ENCODE data around the gene DLGAP5. TPM values are rescaled to one million over a fixed set of nuclear protein-coding genes. Genes with fewer than 3 reads are reported as not detected.

DLGAP5 gene
- total RNA-seq, 1 experiment from 2014 or later: 72.8 TPM

DNA sequence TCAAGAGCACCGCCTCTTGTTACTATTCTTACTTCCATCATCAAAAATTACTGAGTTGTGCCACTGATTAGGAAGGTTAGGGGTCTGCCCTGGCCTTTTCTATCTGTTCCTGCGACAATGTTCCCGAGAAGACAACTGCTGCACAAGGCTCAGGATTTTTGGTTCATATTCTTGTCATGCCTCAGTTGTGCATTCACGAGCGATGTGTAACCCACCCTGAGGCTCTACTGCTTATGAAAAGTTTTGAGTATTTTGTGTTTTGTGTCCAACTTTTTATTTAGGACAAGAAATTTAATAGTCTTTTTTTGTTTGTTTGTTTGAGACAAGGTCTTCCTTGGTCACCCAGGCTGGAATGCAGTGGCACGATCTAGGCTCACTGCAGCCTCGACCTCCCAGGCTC, 85.4 kb downstream of the DLGAP5 start:
- Histone ChIP-seq H3K4me1 (ENCODE audit: control insufficient read depth in 1 of 2, insufficient read depth in 2 of 2, low read length in 2 of 2) (peaks cover 63 to 78% of the 10 kb centered on the region in 2 experiments), H3K36me3 (ENCODE audit: control insufficient read depth in 1 of 2, insufficient read depth in 2 of 2, low read length in 2 of 2) (peaks cover 0 to 4% of the 10 kb centered on the region in 2 experiments; a peak in 1 of 4 replicates), H3K27ac (ENCODE audit: low read depth, low read length) (no peak overlapping the region), H3K4me2 (ENCODE audit: low read length) (no peak overlapping the region), H2AFZ (ENCODE audit: low read depth, low read length, poor library complexity, severe bottlenecking) (peak overlapping the region; percentile 14), H4K20me1 (ENCODE audit: insufficient read depth) (no peaks in the 10 kb centered on the region), H3K79me2 (ENCODE audit: insufficient read depth, low read length) (no peaks in the 10 kb centered on the region), H3K4me3 (replicated peaks in 1 of 2; ENCODE audit: low read depth in 1 of 2, low read length in 2 of 2) (no peak overlapping the region), H3K27me3 (ENCODE audit: insufficient read depth, low read length) (no peaks in the 10 kb centered on the region), H3K9ac (ENCODE audit: low read length) (no peak overlapping the region), H3K9me3 (ENCODE audit: control insufficient read depth in 1 of 2, insufficient read depth in 1 of 2, low read depth in 1 of 2, low read length in 2 of 2) (peaks cover 3 to 12% of the 10 kb centered on the region in 2 experiments; a peak in 1 of 4 replicates), H3K9me2 (ENCODE audit: insufficient read depth) (no peaks in the 10 kb centered on the region)
- RAD21 ChIA-PET (ENCODE audit: low non-redundant PET in 1 of 2, low total read pairs in 2 of 2, uncharacterized antibody in 2 of 2, unreplicated experiment in 2 of 2): no interaction called here
- POLR2A ChIA-PET: no interaction called here
- DNase-seq (ENCODE audit: low read depth, low spot score) (no peak), ATAC-seq (no peak)
- intact Hi-C loops (cut with micrococcal nuclease): no loop called here
- no TSS peak for BruUV-seq (replicated peaks)
- CTCF ChIA-PET: no interaction called here
- TF ChIP-seq ZBTB33 (IDR thresholded peaks at IDR 0.05; ENCODE audit: extremely low read depth, insufficient replicate concordance, low read length) (no peak), EZH2 (IDR thresholded peaks at IDR 0.05) (no peak), POLR2AphosphoS5 (IDR thresholded peaks at IDR 0.05; ENCODE audit: low read depth, low read length) (no peak), CTCF (IDR thresholded peaks at IDR 0.05 in 2 of 3, conservative IDR thresholded peaks at IDR 0.05 in 1 of 3; ENCODE audit: borderline replicate concordance in 1 of 3, insufficient read depth in 1 of 3, low read depth in 2 of 3, low read length in 2 of 3) (no peak), JUND (IDR thresholded peaks at IDR 0.05) (no peak), SIN3A (IDR thresholded peaks at IDR 0.05; ENCODE audit: low read depth) (no peak), EGR1 (IDR thresholded peaks at IDR 0.05; ENCODE audit: low read depth) (no peak), FOSL1 (IDR thresholded peaks at IDR 0.05; ENCODE audit: low read depth) (no peak), POLR2A (IDR thresholded peaks at IDR 0.05; ENCODE audit: borderline replicate concordance, extremely low read depth, insufficient read depth, insufficient read length) (no peak), ATF3 (IDR thresholded peaks at IDR 0.05) (no peak), SP1 (IDR thresholded peaks at IDR 0.05; ENCODE audit: low read depth) (no peak), RAD21 (IDR thresholded peaks at IDR 0.05; ENCODE audit: low read depth) (no peak), TCF7L2 (IDR thresholded peaks at IDR 0.05; ENCODE audit: borderline replicate concordance, extremely low read depth, insufficient read depth, insufficient read length) (no peak), SRF (IDR thresholded peaks at IDR 0.05; ENCODE audit: low read depth) (no peak), ELF1 (IDR thresholded peaks at IDR 0.05; ENCODE audit: borderline replicate concordance, low read depth) (no peak), MAX (IDR thresholded peaks at IDR 0.05) (no peak), EZH2phosphoT487 (IDR thresholded peaks at IDR 0.05; ENCODE audit: borderline replicate concordance) (no peak), YY1 (IDR thresholded peaks at IDR 0.05; ENCODE audit: extremely low read depth, insufficient replicate concordance, low read depth, low read length) (no peak), CEBPB (IDR thresholded peaks at IDR 0.05; ENCODE audit: low read depth) (no peak)
- TF ChIP-seq, protein P1, sequence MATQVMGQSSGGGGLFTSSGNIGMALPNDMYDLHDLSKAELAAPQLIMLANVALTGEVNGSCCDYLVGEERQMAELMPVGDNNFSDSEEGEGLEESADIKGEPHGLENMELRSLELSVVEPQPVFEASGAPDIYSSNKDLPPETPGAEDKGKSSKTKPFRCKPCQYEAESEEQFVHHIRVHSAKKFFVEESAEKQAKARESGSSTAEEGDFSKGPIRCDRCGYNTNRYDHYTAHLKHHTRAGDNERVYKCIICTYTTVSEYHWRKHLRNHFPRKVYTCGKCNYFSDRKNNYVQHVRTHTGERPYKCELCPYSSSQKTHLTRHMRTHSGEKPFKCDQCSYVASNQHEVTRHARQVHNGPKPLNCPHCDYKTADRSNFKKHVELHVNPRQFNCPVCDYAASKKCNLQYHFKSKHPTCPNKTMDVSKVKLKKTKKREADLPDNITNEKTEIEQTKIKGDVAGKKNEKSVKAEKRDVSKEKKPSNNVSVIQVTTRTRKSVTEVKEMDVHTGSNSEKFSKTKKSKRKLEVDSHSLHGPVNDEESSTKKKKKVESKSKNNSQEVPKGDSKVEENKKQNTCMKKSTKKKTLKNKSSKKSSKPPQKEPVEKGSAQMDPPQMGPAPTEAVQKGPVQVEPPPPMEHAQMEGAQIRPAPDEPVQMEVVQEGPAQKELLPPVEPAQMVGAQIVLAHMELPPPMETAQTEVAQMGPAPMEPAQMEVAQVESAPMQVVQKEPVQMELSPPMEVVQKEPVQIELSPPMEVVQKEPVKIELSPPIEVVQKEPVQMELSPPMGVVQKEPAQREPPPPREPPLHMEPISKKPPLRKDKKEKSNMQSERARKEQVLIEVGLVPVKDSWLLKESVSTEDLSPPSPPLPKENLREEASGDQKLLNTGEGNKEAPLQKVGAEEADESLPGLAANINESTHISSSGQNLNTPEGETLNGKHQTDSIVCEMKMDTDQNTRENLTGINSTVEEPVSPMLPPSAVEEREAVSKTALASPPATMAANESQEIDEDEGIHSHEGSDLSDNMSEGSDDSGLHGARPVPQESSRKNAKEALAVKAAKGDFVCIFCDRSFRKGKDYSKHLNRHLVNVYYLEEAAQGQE (IDR thresholded peaks at IDR 0.05; ENCODE audit: low read depth): no peak
